WTC11 (cell line): ENCODE measurements around the gene SYT7.

Experiments used
- TF ChIP-seq, protein P1 (sequence below): fragments of 200-600 bp; IDR thresholded peaks from 2 replicates; pipeline ENCODE4 v1.8.0; 2022; ENCODE audit warnings: antibody characterized with exemption
- TF ChIP-seq, protein P2 (sequence below): sonication (generic); formaldehyde crosslinking; IDR thresholded peaks from 2 replicates; pipeline ENCODE4 v1.8.1; 2023; ENCODE audit warnings: mild to moderate bottlenecking, missing genetic modification reagents, moderate library complexity

- TF ChIP-seq, protein P1, sequence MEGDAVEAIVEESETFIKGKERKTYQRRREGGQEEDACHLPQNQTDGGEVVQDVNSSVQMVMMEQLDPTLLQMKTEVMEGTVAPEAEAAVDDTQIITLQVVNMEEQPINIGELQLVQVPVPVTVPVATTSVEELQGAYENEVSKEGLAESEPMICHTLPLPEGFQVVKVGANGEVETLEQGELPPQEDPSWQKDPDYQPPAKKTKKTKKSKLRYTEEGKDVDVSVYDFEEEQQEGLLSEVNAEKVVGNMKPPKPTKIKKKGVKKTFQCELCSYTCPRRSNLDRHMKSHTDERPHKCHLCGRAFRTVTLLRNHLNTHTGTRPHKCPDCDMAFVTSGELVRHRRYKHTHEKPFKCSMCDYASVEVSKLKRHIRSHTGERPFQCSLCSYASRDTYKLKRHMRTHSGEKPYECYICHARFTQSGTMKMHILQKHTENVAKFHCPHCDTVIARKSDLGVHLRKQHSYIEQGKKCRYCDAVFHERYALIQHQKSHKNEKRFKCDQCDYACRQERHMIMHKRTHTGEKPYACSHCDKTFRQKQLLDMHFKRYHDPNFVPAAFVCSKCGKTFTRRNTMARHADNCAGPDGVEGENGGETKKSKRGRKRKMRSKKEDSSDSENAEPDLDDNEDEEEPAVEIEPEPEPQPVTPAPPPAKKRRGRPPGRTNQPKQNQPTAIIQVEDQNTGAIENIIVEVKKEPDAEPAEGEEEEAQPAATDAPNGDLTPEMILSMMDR, result no peak
- TF ChIP-seq, protein P2, sequence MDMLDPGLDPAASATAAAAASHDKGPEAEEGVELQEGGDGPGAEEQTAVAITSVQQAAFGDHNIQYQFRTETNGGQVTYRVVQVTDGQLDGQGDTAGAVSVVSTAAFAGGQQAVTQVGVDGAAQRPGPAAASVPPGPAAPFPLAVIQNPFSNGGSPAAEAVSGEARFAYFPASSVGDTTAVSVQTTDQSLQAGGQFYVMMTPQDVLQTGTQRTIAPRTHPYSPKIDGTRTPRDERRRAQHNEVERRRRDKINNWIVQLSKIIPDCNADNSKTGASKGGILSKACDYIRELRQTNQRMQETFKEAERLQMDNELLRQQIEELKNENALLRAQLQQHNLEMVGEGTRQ (CRISPR knock-in tag), result no peak
Measured at GRCh38 chr11:61618978-61619377, 38.1 kb upstream of the SYT7 start.
